D721Med (cell line): ENCODE data around the gene CPNE5.

Experiments used
- DNase-seq: peaks from one replicate; pipeline ENCODE4 v3.0.0; 2011; ENCODE audit warnings: low spot score; ENCODE audit not compliant: insufficient read length
- FAIRE-seq: peaks from 2 replicates; lab custom pipeline; 2011; peaks lifted over from hg19 to GRCh38; lab: Jason Lieb, UNC
- TF ChIP-seq, protein P1 (sequence below): IDR thresholded peaks from 2 replicates; pipeline ENCODE4 v1.5.1; 2012; ENCODE audit warnings: mild to moderate bottlenecking, control low read depth; ENCODE audit not compliant: insufficient read depth; ENCODE audit errors: missing control alignments

The CPNE5 gene

DNA sequence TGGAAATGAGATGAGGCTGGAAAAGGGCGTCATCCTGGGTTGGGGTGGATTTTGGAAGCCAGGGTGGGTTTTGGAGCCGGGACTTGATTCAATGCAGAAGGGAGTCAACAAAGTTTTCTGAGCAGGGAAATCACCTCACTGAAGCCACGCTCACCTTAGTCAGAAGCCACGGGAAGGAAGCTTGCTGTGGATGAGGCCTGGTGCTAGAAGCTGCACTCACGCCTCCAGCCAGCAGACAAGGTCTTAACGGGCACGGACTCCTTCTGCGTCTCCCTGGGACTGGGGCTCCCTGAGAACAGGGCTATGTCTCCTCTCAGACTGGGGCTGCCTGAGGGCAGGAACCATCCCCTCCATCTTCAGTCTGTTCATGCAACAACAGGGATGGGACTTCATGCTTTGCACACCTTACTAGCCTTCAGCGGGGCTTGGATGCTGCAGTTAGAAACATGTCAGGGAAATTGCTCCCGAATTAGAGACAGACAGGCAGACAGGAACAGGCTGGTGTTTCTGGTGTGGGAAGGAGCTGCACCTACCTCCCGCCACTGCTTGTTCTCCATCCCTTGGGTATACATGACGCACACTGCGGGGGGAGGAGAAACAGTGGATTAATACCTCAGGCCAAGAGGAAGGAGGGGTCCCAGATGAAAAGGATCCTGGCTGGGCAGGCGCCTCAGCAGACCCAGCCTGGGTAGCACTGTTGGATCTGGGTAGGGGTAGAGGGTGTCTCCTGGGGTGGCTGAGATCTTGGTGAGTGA lies 17.5 kb downstream of the CPNE5 start:
- TF ChIP-seq, protein P1, sequence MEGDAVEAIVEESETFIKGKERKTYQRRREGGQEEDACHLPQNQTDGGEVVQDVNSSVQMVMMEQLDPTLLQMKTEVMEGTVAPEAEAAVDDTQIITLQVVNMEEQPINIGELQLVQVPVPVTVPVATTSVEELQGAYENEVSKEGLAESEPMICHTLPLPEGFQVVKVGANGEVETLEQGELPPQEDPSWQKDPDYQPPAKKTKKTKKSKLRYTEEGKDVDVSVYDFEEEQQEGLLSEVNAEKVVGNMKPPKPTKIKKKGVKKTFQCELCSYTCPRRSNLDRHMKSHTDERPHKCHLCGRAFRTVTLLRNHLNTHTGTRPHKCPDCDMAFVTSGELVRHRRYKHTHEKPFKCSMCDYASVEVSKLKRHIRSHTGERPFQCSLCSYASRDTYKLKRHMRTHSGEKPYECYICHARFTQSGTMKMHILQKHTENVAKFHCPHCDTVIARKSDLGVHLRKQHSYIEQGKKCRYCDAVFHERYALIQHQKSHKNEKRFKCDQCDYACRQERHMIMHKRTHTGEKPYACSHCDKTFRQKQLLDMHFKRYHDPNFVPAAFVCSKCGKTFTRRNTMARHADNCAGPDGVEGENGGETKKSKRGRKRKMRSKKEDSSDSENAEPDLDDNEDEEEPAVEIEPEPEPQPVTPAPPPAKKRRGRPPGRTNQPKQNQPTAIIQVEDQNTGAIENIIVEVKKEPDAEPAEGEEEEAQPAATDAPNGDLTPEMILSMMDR: no peak
- no peak for FAIRE-seq
- no peak for DNase-seq

DNA sequence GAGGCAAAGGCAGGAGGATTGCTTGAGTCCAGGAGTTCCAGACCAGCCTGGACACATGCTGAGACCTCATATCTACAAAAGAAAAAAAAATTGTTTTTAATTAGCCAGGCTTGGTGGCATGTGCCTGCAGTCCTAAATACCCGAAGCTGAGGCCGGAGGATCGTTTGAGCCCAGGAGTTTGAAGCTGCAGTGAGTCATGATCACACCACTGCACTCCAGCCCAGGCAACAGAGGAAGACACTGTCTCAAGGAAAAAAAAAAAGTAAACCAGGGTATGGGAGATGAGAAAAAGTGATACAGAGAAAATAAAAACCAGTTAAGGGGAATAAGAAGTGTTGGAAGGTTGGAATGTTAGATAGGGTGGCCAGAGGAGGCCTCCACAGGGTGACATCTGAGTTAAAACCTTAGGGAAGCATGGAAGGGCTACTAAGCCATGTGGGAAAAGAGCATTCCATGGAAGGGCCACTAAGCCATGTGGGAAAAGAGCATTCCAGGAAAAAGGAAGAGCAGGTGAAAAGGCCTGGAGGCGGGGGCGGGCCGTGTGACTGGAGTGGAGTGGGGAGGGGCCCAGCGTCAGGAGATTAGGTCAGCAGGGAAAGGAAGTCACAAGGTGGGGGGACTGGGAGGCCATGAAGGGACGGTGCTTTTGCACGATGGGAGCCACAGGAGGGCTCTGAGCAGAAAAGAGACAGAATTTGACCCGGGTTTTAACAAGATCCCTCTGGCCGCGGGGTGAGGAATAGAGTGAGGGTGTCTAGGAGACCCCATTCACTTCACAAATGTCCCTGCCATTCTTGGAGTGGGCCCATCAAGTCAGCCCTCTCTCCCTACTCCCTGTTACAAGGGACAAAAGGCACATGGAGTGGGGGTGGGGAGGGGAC lies 18.3 kb downstream of the CPNE5 start:
- DNase-seq (no peak), FAIRE-seq (no peak)
- TF ChIP-seq, protein P1: no peak

DNA sequence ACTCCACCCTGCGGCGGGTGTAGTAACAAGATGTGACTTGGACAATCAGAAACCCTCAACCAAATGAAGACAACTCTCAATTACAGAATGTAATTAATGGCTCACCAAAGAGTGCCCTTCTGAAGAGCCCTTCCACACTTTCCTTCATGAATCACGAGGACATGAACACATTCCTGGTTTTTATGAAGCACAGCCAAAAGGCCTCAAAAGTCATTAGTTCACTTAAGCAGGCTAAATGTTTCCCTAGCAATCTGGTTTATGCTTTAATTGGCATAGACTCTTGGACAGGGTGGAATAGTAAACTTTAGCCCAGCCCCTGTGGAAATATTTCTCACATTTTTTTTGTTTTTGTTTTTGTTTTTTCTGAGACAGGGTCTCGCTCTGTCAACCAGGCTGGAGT lies 20.5 kb downstream of the CPNE5 start:
- TF ChIP-seq, protein P1: no peak
- no peak for FAIRE-seq
- DNase-seq: no peak

DNA sequence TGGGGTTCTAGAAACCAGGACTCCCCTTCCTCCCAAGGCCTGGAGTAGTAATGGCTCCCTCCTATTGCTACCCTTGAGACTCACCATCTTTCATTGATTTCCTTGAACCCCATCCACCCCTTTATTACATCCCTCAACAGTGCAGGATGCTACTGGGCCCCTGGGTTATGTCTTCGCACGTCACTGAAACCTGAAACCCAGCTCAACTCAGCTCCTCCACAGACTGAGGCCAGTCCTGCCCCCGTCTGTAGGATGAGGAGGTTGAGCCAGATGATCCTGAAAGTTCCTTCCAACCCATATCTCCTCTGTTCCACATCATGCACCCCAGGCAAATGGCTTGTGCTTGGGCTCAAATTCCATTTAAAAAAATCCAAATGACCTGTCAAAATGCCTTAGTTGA lies 21.4 kb downstream of the CPNE5 start:
- no peak for FAIRE-seq
- TF ChIP-seq, protein P1: no peak
- DNase-seq: no peak

DNA sequence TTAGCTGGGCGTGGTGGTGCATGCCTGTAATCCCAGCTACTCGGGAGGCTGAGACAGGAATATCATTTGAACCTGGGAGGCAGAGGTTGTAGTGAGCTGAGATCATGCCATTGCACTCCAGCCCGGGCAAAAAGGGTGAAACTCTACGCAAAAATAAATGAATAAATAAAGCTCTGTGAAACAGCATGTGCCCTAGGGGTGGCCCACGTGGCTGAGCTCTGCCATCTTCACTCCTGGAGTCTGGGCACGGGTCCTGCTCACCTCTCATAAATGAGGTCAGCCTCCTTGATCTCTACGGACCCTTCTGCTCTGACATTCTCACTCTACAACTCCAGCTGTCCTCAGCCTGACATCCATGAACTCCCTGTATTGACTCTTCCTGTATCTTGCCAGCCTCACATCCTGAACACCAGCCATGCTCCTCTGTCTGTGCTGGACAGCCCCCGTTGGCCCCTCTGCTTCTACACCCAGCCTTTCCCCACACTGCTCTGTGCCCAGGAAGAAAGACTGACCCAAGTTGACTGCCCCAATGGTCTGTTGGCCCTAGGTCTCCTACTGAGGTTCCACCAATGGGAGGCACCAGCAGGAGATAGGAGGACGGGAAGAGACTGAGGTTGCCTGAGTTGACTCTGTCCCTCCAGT lies 21.9 kb downstream of the CPNE5 start:
- TF ChIP-seq, protein P1: no peak
- DNase-seq (no peak), FAIRE-seq (no peak)

DNA sequence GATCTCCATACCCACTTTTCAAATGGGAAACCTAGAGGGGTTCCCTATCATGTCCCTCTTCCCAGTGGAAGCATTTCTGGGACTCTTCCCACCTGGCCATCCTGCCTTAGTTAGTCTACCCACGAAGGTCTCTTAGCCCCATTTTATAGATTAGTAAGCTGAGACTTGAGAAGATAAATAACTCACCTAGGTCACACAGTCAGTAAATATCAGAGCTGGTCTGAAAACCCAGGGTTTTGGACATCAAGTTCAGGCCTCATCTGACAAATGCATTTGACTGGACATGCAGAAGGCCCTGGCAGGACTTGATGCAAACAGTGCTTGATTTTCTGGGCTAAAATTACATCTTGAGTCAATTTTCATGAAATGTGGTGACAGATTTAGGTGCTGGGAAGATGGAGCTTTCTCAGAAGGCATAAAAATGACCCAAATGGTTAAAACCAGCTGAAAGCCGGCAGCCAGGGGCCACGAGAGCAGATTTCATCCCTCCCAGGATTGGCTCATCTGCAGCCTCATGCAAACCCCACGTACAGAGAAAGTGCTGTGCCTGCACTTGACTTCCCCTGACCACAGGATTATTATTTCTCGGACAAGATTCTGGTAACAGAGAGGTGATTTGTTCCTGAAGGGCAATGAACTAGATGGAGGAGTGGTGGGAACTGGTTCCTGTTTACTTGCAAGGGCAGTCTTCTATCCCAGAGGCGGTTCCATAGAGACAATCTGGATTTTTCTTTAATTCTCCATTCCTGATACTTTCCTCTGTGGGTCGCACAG lies 23.1 kb downstream of the CPNE5 start:
- FAIRE-seq: no peak

More for the DNA sequence above, 23.1 kb downstream of the CPNE5 start:
- DNase-seq: no peak
- TF ChIP-seq, protein P1: no peak
